ENCODE data around the gene IRF3. TPM values are rescaled to one million over a fixed set of nuclear protein-coding genes. Genes with fewer than 3 reads are reported as not detected.

Gene IRF3
- total RNA-seq, 1 donor from 2014 or later: 59.4 TPM

GRCh38 chr19:49705919-49706318 lies 40.3 kb upstream of the IRF3 start:
- intact Hi-C loops (cut with DNase I): no loop called here
- Histone ChIP-seq H3K9me3 (no peaks in the 10 kb centered on the region), H3K27me3 (no peaks in the 10 kb centered on the region), H3K4me1 (no peaks in the 10 kb centered on the region), H3K4me3 (no peak overlapping the region), H3K36me3 (no peaks in the 10 kb centered on the region), H3K27ac (no peak overlapping the region)
- TF ChIP-seq POLR2AphosphoS5 (IDR thresholded peaks at IDR 0.05; ENCODE audit: insufficient read depth in 1 of 2, low read depth in 1 of 2) (no peak), POLR2A (IDR thresholded peaks at IDR 0.05) (no peak), CTCF (IDR thresholded peaks at IDR 0.05) (no peak)
- no peak for DNase-seq (ENCODE audit: extremely low spot score in 2 of 2)

- Histone ChIP-seq H3K27me3 (no peaks in the 10 kb centered on the region), H3K9me3 (no peaks in the 10 kb centered on the region), H3K4me3 (no peak overlapping the region), H3K4me1 (no peaks in the 10 kb centered on the region), H3K27ac (no peak overlapping the region), H3K36me3 (no peaks in the 10 kb centered on the region)
- TF ChIP-seq POLR2AphosphoS5 (IDR thresholded peaks at IDR 0.05; ENCODE audit: insufficient read depth in 1 of 2, low read depth in 1 of 2) (no peak), CTCF (IDR thresholded peaks at IDR 0.05) (no peak), POLR2A (IDR thresholded peaks at IDR 0.05) (no peak)
- no peak for DNase-seq (ENCODE audit: extremely low spot score in 2 of 2)
- intact Hi-C loops (cut with DNase I): no loop called here
Measured at GRCh38 chr19:49704888-49705642, 39.4 kb upstream of the IRF3 start.

GRCh38 chr19:49701271-49701786 lies 35.7 kb upstream of the IRF3 start:
- Histone ChIP-seq H3K36me3 (no peaks in the 10 kb centered on the region), H3K9me3 (no peaks in the 10 kb centered on the region), H3K27me3 (no peaks in the 10 kb centered on the region), H3K27ac (no peak overlapping the region), H3K4me3 (no peak overlapping the region), H3K4me1 (no peaks in the 10 kb centered on the region)
- no peak for DNase-seq (ENCODE audit: extremely low spot score in 2 of 2)
- intact Hi-C loops (cut with DNase I): no loop called here
- TF ChIP-seq POLR2AphosphoS5 (IDR thresholded peaks at IDR 0.05; ENCODE audit: insufficient read depth in 1 of 2, low read depth in 1 of 2) (no peak), CTCF (IDR thresholded peaks at IDR 0.05) (no peak), POLR2A (IDR thresholded peaks at IDR 0.05) (no peak)

GRCh38 chr19:49700563-49700962 lies 34.9 kb upstream of the IRF3 start:
- no peaks in the 10 kb centered on the region for H3K9me3 ChIP-seq
- H3K36me3 ChIP-seq: no peaks in the 10 kb centered on the region
- no peak overlapping the region for H3K4me3 ChIP-seq
- no peaks in the 10 kb centered on the region for H3K4me1 ChIP-seq
- DNase-seq (ENCODE audit: extremely low spot score in 2 of 2): no peak
- no peaks in the 10 kb centered on the region for H3K27me3 ChIP-seq
- H3K27ac ChIP-seq: no peak overlapping the region
- TF ChIP-seq POLR2AphosphoS5 (IDR thresholded peaks at IDR 0.05; ENCODE audit: insufficient read depth in 1 of 2, low read depth in 1 of 2) (no peak), CTCF (IDR thresholded peaks at IDR 0.05) (no peak), POLR2A (IDR thresholded peaks at IDR 0.05) (no peak)
- intact Hi-C loops (cut with DNase I): no loop called here

GRCh38 chr19:49699364-49699763 lies 33.7 kb upstream of the IRF3 start:
- Histone ChIP-seq H3K4me3 (no peak overlapping the region), H3K4me1 (no peaks in the 10 kb centered on the region), H3K36me3 (no peaks in the 10 kb centered on the region), H3K9me3 (no peaks in the 10 kb centered on the region), H3K27ac (no peak overlapping the region), H3K27me3 (no peaks in the 10 kb centered on the region)
- no peak for TF ChIP-seq POLR2A (IDR thresholded peaks at IDR 0.05)
- TF ChIP-seq CTCF (IDR thresholded peaks at IDR 0.05): no peak
- TF ChIP-seq POLR2AphosphoS5 (IDR thresholded peaks at IDR 0.05; ENCODE audit: insufficient read depth in 1 of 2, low read depth in 1 of 2): no peak
- DNase-seq (ENCODE audit: extremely low spot score in 2 of 2): no peak
- intact Hi-C loops (cut with DNase I): no loop called here
